Stimulated activated CD8-positive, alpha-beta memory T cell treated with anti-CD3 and anti-CD28 coated beads, Interleukin-7, amount 100 ng/mL, for 24 hours (primary cell): Measurements from ENCODE around the gene SMYD3.

ENCODE experiments used
- DNase-seq: peaks from one replicate; pipeline ENCODE4 v3.0.0-alpha.2; 2020; ENCODE audit warnings: low read depth

Gene SMYD3

GRCh38 chr1:246146804-246147523, 360.1 kb downstream of the SMYD3 start:
- DNase-seq = no peak

- DNase-seq = no peak
These were observed 361.2 kb downstream of the SMYD3 start for GRCh38 chr1:246145900-246146299.

GRCh38 chr1:246144931-246145330, 362.1 kb downstream of the SMYD3 start:
- no peak for DNase-seq

GRCh38 chr1:246142320-246142893, 364.7 kb downstream of the SMYD3 start:
- DNase-seq = no peak

GRCh38 chr1:246141306-246141705, 365.8 kb downstream of the SMYD3 start:
- DNase-seq = no peak

GRCh38 chr1:246139745-246140182, 367.3 kb downstream of the SMYD3 start:
- DNase-seq = no peak

- DNase-seq = no peak
These were observed 368.3 kb downstream of the SMYD3 start for GRCh38 chr1:246138781-246139180.

GRCh38 chr1:246136477-246136876, 370.6 kb downstream of the SMYD3 start:
- DNase-seq = no peak

GRCh38 chr1:246134789-246135188, 372.3 kb downstream of the SMYD3 start:
- no peak for DNase-seq

GRCh38 chr1:246131095-246131494, 376.0 kb downstream of the SMYD3 start:
- no peak for DNase-seq

GRCh38 chr1:246128494-246129069, 378.5 kb downstream of the SMYD3 start:
- no peak for DNase-seq

- DNase-seq = no peak
These were observed 380.5 kb downstream of the SMYD3 start for GRCh38 chr1:246126580-246126979.

- no peak for DNase-seq
These were observed 385.0 kb downstream of the SMYD3 start for GRCh38 chr1:246122071-246122470.

GRCh38 chr1:246121533-246121932, 385.5 kb downstream of the SMYD3 start:
- DNase-seq = no peak

- no peak for DNase-seq
These were observed 389.9 kb downstream of the SMYD3 start for GRCh38 chr1:246117066-246117791.

GRCh38 chr1:246114369-246114768, 392.7 kb downstream of the SMYD3 start:
- DNase-seq = no peak

GRCh38 chr1:246113555-246114095, 393.5 kb downstream of the SMYD3 start:
- no peak for DNase-seq

GRCh38 chr1:246111570-246111969, 395.5 kb downstream of the SMYD3 start:
- DNase-seq = no peak

- DNase-seq = no peak
These were observed 396.5 kb downstream of the SMYD3 start for GRCh38 chr1:246110343-246111219.

- no peak for DNase-seq
These were observed 398.7 kb downstream of the SMYD3 start for GRCh38 chr1:246108278-246108925.
